ENCODE results near the gene CDH13. TPM values are rescaled to one million over a fixed set of nuclear protein-coding genes. Genes with fewer than 3 reads are reported as not detected.

Gene CDH13
- total and polyA plus RNA-seq, 2 donors (not counting 3 experiments of a cell fraction or from before 2014, with no cell fraction given) = 96.6 to 124 TPM

GRCh38 chr16:83586036-83586435 is 959.3 kb downstream of the CDH13 start:
- DNase-seq (ENCODE audit: low read depth, low spot score) = no peak
- TF ChIP-seq EZH2 (IDR thresholded peaks at IDR 0.05; ENCODE audit: borderline replicate concordance, low read depth, low read length, severe bottlenecking) (no peak), POLR2AphosphoS5 (IDR thresholded peaks at IDR 0.05; ENCODE audit: insufficient read depth, low read depth, low read length) (no peak)

DNA sequence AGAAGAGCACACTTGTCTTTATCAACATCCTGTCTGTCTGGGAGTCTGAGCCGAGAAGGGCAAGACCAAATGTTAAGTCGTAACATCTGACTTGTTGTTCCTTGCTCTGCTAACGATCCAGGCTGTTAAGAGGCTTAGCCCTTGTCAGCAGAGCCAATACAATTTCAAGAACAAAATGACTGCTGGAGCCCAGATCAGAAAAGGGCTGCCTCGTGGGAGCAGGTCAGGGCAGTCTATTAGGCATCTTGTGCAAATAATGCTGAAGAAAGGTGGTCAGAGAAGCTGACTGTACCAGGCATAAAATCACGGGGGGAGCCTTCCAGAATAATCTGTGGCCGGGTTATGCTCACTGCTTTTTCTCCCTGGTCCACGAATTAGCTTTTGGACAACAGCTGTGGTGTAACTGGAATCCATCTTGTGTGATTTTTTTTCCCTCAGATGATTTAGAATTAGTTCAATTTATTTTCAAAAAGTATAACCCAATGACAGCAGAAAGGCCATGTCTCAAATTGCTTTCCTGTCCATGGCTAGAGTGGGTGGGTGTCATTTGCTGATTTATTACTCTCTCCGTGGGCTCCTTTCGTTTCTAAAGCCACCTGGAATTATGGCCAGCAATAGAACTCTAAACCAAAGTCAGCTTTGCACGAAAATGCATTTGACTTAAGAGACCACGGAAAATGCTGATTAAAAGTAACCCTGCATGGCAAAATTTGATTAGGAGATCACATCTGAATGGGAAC is 959.9 kb downstream of the CDH13 start:
- TF ChIP-seq MYC (IDR thresholded peaks at IDR 0.05; ENCODE audit: low read depth, low read length) = no peak
- TF ChIP-seq POLR2AphosphoS5 (IDR thresholded peaks at IDR 0.05; ENCODE audit: insufficient read depth, low read depth, low read length) = no peak
- TF ChIP-seq POLR2A (IDR thresholded peaks at IDR 0.05; ENCODE audit: low read depth, low read length) = no peak
- no peak for TF ChIP-seq EZH2 (IDR thresholded peaks at IDR 0.05; ENCODE audit: borderline replicate concordance, low read depth, low read length, severe bottlenecking)
- TF ChIP-seq MAX (IDR thresholded peaks at IDR 0.05; ENCODE audit: insufficient read depth, insufficient read length) = no peak
- TF ChIP-seq, protein P1, sequence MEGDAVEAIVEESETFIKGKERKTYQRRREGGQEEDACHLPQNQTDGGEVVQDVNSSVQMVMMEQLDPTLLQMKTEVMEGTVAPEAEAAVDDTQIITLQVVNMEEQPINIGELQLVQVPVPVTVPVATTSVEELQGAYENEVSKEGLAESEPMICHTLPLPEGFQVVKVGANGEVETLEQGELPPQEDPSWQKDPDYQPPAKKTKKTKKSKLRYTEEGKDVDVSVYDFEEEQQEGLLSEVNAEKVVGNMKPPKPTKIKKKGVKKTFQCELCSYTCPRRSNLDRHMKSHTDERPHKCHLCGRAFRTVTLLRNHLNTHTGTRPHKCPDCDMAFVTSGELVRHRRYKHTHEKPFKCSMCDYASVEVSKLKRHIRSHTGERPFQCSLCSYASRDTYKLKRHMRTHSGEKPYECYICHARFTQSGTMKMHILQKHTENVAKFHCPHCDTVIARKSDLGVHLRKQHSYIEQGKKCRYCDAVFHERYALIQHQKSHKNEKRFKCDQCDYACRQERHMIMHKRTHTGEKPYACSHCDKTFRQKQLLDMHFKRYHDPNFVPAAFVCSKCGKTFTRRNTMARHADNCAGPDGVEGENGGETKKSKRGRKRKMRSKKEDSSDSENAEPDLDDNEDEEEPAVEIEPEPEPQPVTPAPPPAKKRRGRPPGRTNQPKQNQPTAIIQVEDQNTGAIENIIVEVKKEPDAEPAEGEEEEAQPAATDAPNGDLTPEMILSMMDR (IDR thresholded peaks at IDR 0.05; ENCODE audit: extremely low read depth in 1 of 2, insufficient read depth in 1 of 2, low read depth in 1 of 2, low read length in 2 of 2) = no peak
- no peak for TF ChIP-seq FOS (IDR thresholded peaks at IDR 0.05; ENCODE audit: borderline replicate concordance, insufficient read depth, low read length)
- Histone ChIP-seq H3K36me3 (ENCODE audit: control insufficient read depth in 2 of 2, extremely low read depth in 1 of 2, insufficient read depth in 2 of 2, low read length in 2 of 2) (no peaks in the 10 kb centered on the region), H3K27me3 (ENCODE audit: control insufficient read depth in 2 of 2, insufficient read depth in 2 of 2, low read length in 2 of 2) (no peaks in the 10 kb centered on the region), H3K27ac (ENCODE audit: insufficient read depth, low read depth, low read length) (no peak overlapping the region), H3K4me2 (ENCODE audit: insufficient read depth, low read length) (no peak overlapping the region), H3K4me1 (ENCODE audit: control insufficient read depth, extremely low read depth, insufficient read depth, low read length) (no peaks in the 10 kb centered on the region), H4K20me1 (replicated peaks; ENCODE audit: control insufficient read depth, extremely low read depth, insufficient read depth, low read length) (no peaks in the 10 kb centered on the region), H3K9me3 (replicated peaks; ENCODE audit: control insufficient read depth, insufficient read depth, low read length) (no peaks in the 10 kb centered on the region), H3K79me2 (ENCODE audit: control insufficient read depth, insufficient read depth, low read length) (no peaks in the 10 kb centered on the region), H3K4me3 (replicated peaks in 1 of 3; ENCODE audit: insufficient read depth in 1 of 3, low read depth in 1 of 3, low read length in 3 of 3) (no peak overlapping the region), H3K9me1 (replicated peaks; ENCODE audit: control insufficient read depth, extremely low read depth, insufficient read depth, low read length) (no peaks in the 10 kb centered on the region), H2AFZ (ENCODE audit: low read depth, low read length) (no peak overlapping the region), H3K9ac (replicated peaks; ENCODE audit: extremely low read depth, insufficient read depth, low read length) (no peak overlapping the region)
- dilution Hi-C loops (cut with MboI; ENCODE audit: extremely low pct_ligation_motif_present, low sequenced_read_pairs) (no loop called here), intact Hi-C loops (cut with micrococcal nuclease) (no loop called here)
- FAIRE-seq (no peak), DNase-seq (ENCODE audit: low read depth, low spot score) (no peak)
- BruUV-seq (replicated peaks) = no TSS peak
- CTCF ChIA-PET = no interaction called here
- POLR2A ChIA-PET = no interaction called here

More at GRCh38 chr16:83586036-83586435, 959.3 kb downstream of the CDH13 start:
- Histone ChIP-seq H3K36me3 (ENCODE audit: control insufficient read depth in 2 of 2, extremely low read depth in 1 of 2, insufficient read depth in 2 of 2, low read length in 2 of 2) (no peaks in the 10 kb centered on the region), H3K4me1 (ENCODE audit: control insufficient read depth, extremely low read depth, insufficient read depth, low read length) (no peaks in the 10 kb centered on the region), H2AFZ (ENCODE audit: low read depth, low read length) (no peak overlapping the region), H3K4me3 (replicated peaks in 1 of 3; ENCODE audit: insufficient read depth in 1 of 3, low read depth in 1 of 3, low read length in 3 of 3) (no peak overlapping the region), H3K27me3 (ENCODE audit: control insufficient read depth in 2 of 2, insufficient read depth in 2 of 2, low read length in 2 of 2) (no peaks in the 10 kb centered on the region), H3K9ac (replicated peaks; ENCODE audit: extremely low read depth, insufficient read depth, low read length) (no peak overlapping the region), H4K20me1 (replicated peaks; ENCODE audit: control insufficient read depth, extremely low read depth, insufficient read depth, low read length) (no peaks in the 10 kb centered on the region), H3K9me3 (replicated peaks; ENCODE audit: control insufficient read depth, insufficient read depth, low read length) (no peaks in the 10 kb centered on the region), H3K79me2 (ENCODE audit: control insufficient read depth, insufficient read depth, low read length) (no peaks in the 10 kb centered on the region), H3K4me2 (ENCODE audit: insufficient read depth, low read length) (no peak overlapping the region), H3K9me1 (replicated peaks; ENCODE audit: control insufficient read depth, extremely low read depth, insufficient read depth, low read length) (no peaks in the 10 kb centered on the region), H3K27ac (ENCODE audit: insufficient read depth, low read depth, low read length) (no peak overlapping the region)
- ChIA-PET POLR2A (no interaction called here), CTCF (no interaction called here)
- FAIRE-seq = no peak
- dilution Hi-C loops (cut with MboI; ENCODE audit: extremely low pct_ligation_motif_present, low sequenced_read_pairs) (no loop called here), intact Hi-C loops (cut with micrococcal nuclease) (no loop called here)
- BruUV-seq (replicated peaks) = no TSS peak

Data from endothelial cell of umbilical vein (primary cell).